ENCODE results near the gene NT5DC4.
"Not testable (repeated sequence)": the region's sequence is repeated elsewhere in the genome, so short reads cannot be mapped to it uniquely, and the experiment has no call there.

Gene NT5DC4

GRCh38 chr2:112691881-112692281, 28.9 kb upstream of the NT5DC4 start:
- H3K4me1 Mint-ChIP-seq (ENCODE audit: low read depth), result peaks cover 32% of the 10 kb centered on the region
- no peak overlapping the region for H3K4me3 Mint-ChIP-seq
- peak overlapping the region; percentile 64 for H3K27ac Mint-ChIP-seq
- H3K36me3 Mint-ChIP-seq (ENCODE audit: low read depth), result no peaks in the 10 kb centered on the region
- no peaks in the 10 kb centered on the region for H3K27me3 Mint-ChIP-seq (ENCODE audit: low read depth)
- H3K9me3 Mint-ChIP-seq, result no peaks in the 10 kb centered on the region

GRCh38 chr2:112692495-112692911, 28.3 kb upstream of the NT5DC4 start:
- peak overlapping the region; percentile 93 for H3K27ac Mint-ChIP-seq
- peaks cover 33% of the 10 kb centered on the region for H3K4me1 Mint-ChIP-seq (ENCODE audit: low read depth)
- peak overlapping the region; percentile 70 for H3K4me3 Mint-ChIP-seq

GRCh38 chr2:112692918-112693317, 27.9 kb upstream of the NT5DC4 start:
- Mint-ChIP-seq H3K4me1 (ENCODE audit: low read depth) (peaks cover 33% of the 10 kb centered on the region), H3K4me3 (peak overlapping the region; percentile 70), H3K27ac (peak overlapping the region; percentile 93), H3K36me3 (ENCODE audit: low read depth) (no peaks in the 10 kb centered on the region), H3K9me3 (no peaks in the 10 kb centered on the region), H3K27me3 (ENCODE audit: low read depth) (no peaks in the 10 kb centered on the region)

More at GRCh38 chr2:112692495-112692911, 28.3 kb upstream of the NT5DC4 start:
- H3K9me3 Mint-ChIP-seq, result no peaks in the 10 kb centered on the region
- no peaks in the 10 kb centered on the region for H3K27me3 Mint-ChIP-seq (ENCODE audit: low read depth)
- no peaks in the 10 kb centered on the region for H3K36me3 Mint-ChIP-seq (ENCODE audit: low read depth)

- Mint-ChIP-seq H3K36me3 (ENCODE audit: low read depth) (no peaks in the 10 kb centered on the region), H3K9me3 (no peaks in the 10 kb centered on the region), H3K4me1 (ENCODE audit: low read depth) (peaks cover 35% of the 10 kb centered on the region), H3K4me3 (no peak overlapping the region), H3K27ac (peak overlapping the region; percentile 93), H3K27me3 (ENCODE audit: low read depth) (no peaks in the 10 kb centered on the region)
Observed at GRCh38 chr2:112693596-112693995, 27.2 kb upstream of the NT5DC4 start.

DNA sequence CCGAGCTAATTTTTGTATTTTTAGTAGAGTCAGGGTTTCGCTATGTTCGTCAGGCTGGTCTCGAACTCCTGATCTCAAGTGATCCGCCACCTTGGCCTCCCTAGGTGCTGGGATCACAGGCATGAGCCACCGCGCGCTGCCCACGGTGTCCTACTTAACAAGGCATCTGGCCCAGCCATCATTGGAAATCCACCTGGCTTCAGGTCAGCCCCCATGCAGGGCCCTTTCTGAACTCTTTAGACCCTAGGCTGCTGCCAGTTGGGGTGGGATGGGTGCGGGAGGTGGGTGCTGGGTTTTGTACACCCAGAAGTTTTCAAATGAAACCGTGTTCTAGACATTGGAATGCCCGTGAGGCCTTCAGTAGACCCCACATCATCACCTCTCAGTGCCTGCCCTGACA, 26.6 kb upstream of the NT5DC4 start:
- peaks cover 35% of the 10 kb centered on the region for H3K4me1 Mint-ChIP-seq (ENCODE audit: low read depth)
- H3K27ac Mint-ChIP-seq, result no peak overlapping the region
- H3K27me3 Mint-ChIP-seq (ENCODE audit: low read depth), result peaks cover 4% of the 10 kb centered on the region
- H3K9me3 Mint-ChIP-seq, result no peaks in the 10 kb centered on the region
- H3K36me3 Mint-ChIP-seq (ENCODE audit: low read depth), result no peaks in the 10 kb centered on the region
- H3K4me3 Mint-ChIP-seq, result no peak overlapping the region

GRCh38 chr2:112698834-112699515, 21.8 kb upstream of the NT5DC4 start:
- Mint-ChIP-seq H3K27me3 (ENCODE audit: low read depth) (peaks cover 11% of the 10 kb centered on the region), H3K9me3 (no peaks in the 10 kb centered on the region), H3K4me3 (no peak overlapping the region), H3K27ac (no peak overlapping the region), H3K36me3 (ENCODE audit: low read depth) (no peaks in the 10 kb centered on the region), H3K4me1 (ENCODE audit: low read depth) (peaks cover 23% of the 10 kb centered on the region)

GRCh38 chr2:112699984-112700667, 20.7 kb upstream of the NT5DC4 start:
- Mint-ChIP-seq H3K36me3 (ENCODE audit: low read depth) (peaks cover 2% of the 10 kb centered on the region), H3K4me1 (ENCODE audit: low read depth) (peaks cover 28% of the 10 kb centered on the region), H3K27ac (no peak overlapping the region), H3K4me3 (no peak overlapping the region), H3K27me3 (ENCODE audit: low read depth) (peaks cover 11% of the 10 kb centered on the region), H3K9me3 (no peaks in the 10 kb centered on the region)

DNA sequence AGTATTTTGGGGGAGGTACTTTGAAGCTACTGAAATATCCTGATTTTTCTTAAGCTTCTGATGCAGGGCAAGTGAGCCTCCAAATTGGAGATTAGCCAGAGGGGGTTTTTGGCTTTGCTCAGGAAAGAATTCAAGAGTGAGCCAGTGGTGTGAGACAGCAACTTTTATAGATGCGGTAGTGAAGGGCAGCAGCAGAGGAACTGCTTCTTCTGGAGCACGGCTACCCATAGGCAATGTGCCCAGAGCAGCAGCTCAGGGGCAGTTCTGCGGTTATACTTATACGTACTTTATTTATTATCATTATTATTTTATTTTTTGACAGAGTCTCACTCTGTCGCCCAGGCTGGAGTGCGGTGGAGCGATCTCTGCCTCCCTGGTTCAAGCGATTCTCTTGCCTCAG, 19.8 kb upstream of the NT5DC4 start:
- Mint-ChIP-seq H3K27me3 (ENCODE audit: low read depth) (peaks cover 11% of the 10 kb centered on the region), H3K9me3 (no peaks in the 10 kb centered on the region), H3K27ac (no peak overlapping the region), H3K4me1 (ENCODE audit: low read depth) (peaks cover 35% of the 10 kb centered on the region), H3K36me3 (ENCODE audit: low read depth) (peaks cover 5% of the 10 kb centered on the region), H3K4me3 (no peak overlapping the region)

DNA sequence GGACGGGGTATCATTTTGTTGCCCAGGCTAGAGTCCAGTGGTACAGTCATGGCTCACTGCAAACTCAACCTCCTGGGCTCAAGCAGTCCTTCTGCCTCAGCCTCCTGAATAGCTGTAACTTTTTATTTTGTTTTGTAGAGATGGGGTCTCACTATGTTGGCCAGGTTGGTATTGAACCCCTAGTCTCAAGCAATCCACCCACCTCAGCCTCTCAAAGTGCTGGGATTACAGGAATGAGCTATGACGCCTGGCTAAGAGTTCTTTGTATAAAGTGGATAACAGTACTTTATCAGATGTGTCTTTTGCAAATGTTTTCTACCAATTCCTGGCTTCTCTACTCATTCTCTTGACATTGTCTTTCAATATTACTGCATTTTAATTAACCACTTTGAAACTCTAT, 17.1 kb upstream of the NT5DC4 start:
- H3K36me3 Mint-ChIP-seq (ENCODE audit: low read depth), result peaks cover 9% of the 10 kb centered on the region
- H3K27me3 Mint-ChIP-seq (ENCODE audit: low read depth), result peaks cover 11% of the 10 kb centered on the region
- H3K4me3 Mint-ChIP-seq, result no peak overlapping the region
- peaks cover 54% of the 10 kb centered on the region for H3K4me1 Mint-ChIP-seq (ENCODE audit: low read depth)
- no peaks in the 10 kb centered on the region for H3K9me3 Mint-ChIP-seq
- H3K27ac Mint-ChIP-seq, result no peak overlapping the region

GRCh38 chr2:112705575-112705974, 15.2 kb upstream of the NT5DC4 start:
- peak overlapping the region; percentile 83 for H3K4me3 Mint-ChIP-seq
- peak overlapping the region; percentile 86 for H3K27ac Mint-ChIP-seq
- H3K27me3 Mint-ChIP-seq (ENCODE audit: low read depth), result peaks cover 3% of the 10 kb centered on the region
- peaks cover 9% of the 10 kb centered on the region for H3K36me3 Mint-ChIP-seq (ENCODE audit: low read depth)
- H3K9me3 Mint-ChIP-seq, result no peaks in the 10 kb centered on the region
- peaks cover 52% of the 10 kb centered on the region for H3K4me1 Mint-ChIP-seq (ENCODE audit: low read depth)

- Mint-ChIP-seq H3K36me3 (ENCODE audit: low read depth) (peaks cover 9% of the 10 kb centered on the region), H3K4me1 (ENCODE audit: low read depth) (peaks cover 55% of the 10 kb centered on the region), H3K27me3 (ENCODE audit: low read depth) (peaks cover 3% of the 10 kb centered on the region), H3K4me3 (peak overlapping the region; percentile 83), H3K27ac (peak overlapping the region; percentile 86), H3K9me3 (no peaks in the 10 kb centered on the region)
Observed at GRCh38 chr2:112706170-112706664, 14.6 kb upstream of the NT5DC4 start.

GRCh38 chr2:112706947-112707346, 13.9 kb upstream of the NT5DC4 start:
- H3K4me1 Mint-ChIP-seq (ENCODE audit: low read depth), result peaks cover 56% of the 10 kb centered on the region
- H3K4me3 Mint-ChIP-seq; H3K27ac Mint-ChIP-seq; H3K9me3 Mint-ChIP-seq; H3K36me3 Mint-ChIP-seq (ENCODE audit: low read depth); H3K27me3 Mint-ChIP-seq (ENCODE audit: low read depth): not testable (repeated sequence)

GRCh38 chr2:112708968-112709367, 11.9 kb upstream of the NT5DC4 start:
- H3K4me1 Mint-ChIP-seq (ENCODE audit: low read depth), result peaks cover 68% of the 10 kb centered on the region
- peaks cover 12% of the 10 kb centered on the region for H3K36me3 Mint-ChIP-seq (ENCODE audit: low read depth)
- H3K9me3 Mint-ChIP-seq, result no peaks in the 10 kb centered on the region
- H3K27ac Mint-ChIP-seq, result peak overlapping the region; percentile 37
- no peaks in the 10 kb centered on the region for H3K27me3 Mint-ChIP-seq (ENCODE audit: low read depth)
- H3K4me3 Mint-ChIP-seq, result no peak overlapping the region

DNA sequence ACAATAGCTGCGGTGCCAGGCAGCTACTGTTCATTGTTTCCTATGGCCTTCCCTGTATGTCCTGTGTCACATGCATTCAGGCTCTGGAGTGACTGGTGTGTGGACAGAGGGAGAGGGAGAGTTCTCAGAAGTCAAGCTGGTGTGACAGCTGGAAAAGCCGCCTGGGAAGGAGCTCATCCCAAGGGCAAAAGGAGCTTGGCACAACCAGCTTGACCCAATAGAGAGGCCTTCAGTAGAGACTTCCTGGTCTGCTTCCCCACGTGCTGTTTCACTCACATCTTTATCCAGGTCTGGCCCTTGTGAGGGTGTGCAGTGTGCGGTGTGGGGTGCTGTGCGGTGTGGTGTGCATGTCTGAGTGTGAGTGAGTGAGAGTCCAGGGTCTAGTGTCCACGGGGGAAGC, 11.1 kb upstream of the NT5DC4 start:
- H3K4me3 Mint-ChIP-seq, result no peak overlapping the region
- H3K4me1 Mint-ChIP-seq (ENCODE audit: low read depth), result peaks cover 66% of the 10 kb centered on the region
- H3K27me3 Mint-ChIP-seq (ENCODE audit: low read depth), result no peaks in the 10 kb centered on the region
- peaks cover 11% of the 10 kb centered on the region for H3K36me3 Mint-ChIP-seq (ENCODE audit: low read depth)
- no peaks in the 10 kb centered on the region for H3K9me3 Mint-ChIP-seq
- peak overlapping the region; percentile 61 for H3K27ac Mint-ChIP-seq
